ENCODE measurements around the gene SCNN1A. TPM values are rescaled to one million over a fixed set of nuclear protein-coding genes. Genes with fewer than 3 reads are reported as not detected.

The SCNN1A gene
- total RNA-seq, 1 experiment from 2014 or later = 118 TPM

DNA sequence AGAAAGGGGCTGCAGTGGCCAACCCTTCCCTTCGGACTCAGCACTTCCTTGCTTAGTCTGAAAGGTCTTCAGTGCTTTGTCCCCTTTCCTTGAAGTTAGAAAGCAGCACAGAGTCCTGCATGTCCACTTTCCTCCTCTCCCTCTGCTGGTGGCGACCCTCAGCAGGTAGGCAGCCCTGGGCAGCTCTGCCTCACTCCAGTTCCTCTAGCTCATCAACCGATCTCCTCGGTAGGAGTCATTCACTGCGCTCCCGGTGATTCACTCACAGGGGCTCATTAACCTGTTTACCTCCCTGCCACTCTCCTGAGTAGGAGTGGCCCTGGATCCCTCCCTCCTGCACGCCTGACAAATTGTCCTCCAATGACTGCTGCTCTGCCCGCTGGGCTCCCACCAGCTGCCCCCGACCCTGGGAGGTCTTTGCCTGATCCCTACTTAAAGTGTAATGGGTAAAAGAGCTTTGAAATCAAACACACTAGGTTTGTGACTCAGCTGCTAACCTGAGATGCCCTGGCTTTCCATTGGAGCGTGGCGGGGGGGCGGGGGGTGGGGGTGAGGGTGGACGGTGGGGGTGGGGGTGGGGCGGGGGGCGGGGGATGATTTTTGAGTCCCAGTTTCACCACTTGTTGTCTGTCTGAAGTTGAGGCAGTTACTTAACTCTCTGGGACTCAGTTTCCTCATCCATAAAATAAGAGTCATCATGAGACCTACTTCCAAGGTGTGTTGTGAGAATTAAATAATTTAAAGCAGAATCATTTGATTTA is 4.2 kb downstream of the SCNN1A start (continued):
- TF ChIP-seq, protein P1, sequence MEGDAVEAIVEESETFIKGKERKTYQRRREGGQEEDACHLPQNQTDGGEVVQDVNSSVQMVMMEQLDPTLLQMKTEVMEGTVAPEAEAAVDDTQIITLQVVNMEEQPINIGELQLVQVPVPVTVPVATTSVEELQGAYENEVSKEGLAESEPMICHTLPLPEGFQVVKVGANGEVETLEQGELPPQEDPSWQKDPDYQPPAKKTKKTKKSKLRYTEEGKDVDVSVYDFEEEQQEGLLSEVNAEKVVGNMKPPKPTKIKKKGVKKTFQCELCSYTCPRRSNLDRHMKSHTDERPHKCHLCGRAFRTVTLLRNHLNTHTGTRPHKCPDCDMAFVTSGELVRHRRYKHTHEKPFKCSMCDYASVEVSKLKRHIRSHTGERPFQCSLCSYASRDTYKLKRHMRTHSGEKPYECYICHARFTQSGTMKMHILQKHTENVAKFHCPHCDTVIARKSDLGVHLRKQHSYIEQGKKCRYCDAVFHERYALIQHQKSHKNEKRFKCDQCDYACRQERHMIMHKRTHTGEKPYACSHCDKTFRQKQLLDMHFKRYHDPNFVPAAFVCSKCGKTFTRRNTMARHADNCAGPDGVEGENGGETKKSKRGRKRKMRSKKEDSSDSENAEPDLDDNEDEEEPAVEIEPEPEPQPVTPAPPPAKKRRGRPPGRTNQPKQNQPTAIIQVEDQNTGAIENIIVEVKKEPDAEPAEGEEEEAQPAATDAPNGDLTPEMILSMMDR (IDR thresholded peaks at IDR 0.05 in 2 of 3, conservative IDR thresholded peaks at IDR 0.05 in 1 of 3; ENCODE audit: borderline replicate concordance in 1 of 3, insufficient read depth in 1 of 3, low read depth in 2 of 3, low read length in 2 of 3) = 0 out of 6 replicates have a peak, but pooled peaks of 1 of the 3 experiments have one; percentile 9
- TF ChIP-seq, protein P2, sequence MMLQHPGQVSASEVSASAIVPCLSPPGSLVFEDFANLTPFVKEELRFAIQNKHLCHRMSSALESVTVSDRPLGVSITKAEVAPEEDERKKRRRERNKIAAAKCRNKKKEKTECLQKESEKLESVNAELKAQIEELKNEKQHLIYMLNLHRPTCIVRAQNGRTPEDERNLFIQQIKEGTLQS (IDR thresholded peaks at IDR 0.05) = no peak

DNA sequence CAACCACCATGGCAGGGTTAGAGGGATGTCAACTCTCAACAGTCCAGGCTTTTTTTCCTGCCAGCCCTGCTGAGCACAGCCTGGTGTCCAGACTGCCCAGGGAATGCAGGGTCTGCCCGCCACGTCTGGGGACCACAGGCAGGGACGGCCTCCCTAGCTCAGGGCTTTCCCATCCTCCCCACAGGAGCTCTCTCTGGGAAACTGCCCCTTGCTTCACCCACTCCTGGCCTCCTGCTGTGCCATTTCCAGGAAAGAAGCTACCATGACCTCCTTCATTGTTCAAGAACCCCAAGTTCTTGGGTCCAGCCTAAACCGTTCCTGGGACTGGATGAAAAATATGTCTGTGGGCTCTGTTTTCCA is 4.8 kb downstream of the SCNN1A start:
- H3K4me1 ChIP-seq (ENCODE audit: control insufficient read depth in 1 of 2, insufficient read depth in 2 of 2, low read length in 2 of 2) = peaks cover 78 to 99% of the 10 kb centered on the region in 2 experiments
- no peak for TF ChIP-seq ELF1 (IDR thresholded peaks at IDR 0.05; ENCODE audit: borderline replicate concordance, low read depth)
- no peak for TF ChIP-seq ZFX (IDR thresholded peaks at IDR 0.05)
- TF ChIP-seq YY1 (IDR thresholded peaks at IDR 0.05; ENCODE audit: extremely low read depth, insufficient replicate concordance, low read depth, low read length) = no peak
- TF ChIP-seq ZNF274 (IDR thresholded peaks at IDR 0.05; ENCODE audit: low read depth, low read length) = no peak
- TF ChIP-seq JUND (IDR thresholded peaks at IDR 0.05) = no peak
- TF ChIP-seq EGR1 (IDR thresholded peaks at IDR 0.05; ENCODE audit: low read depth) = no peak
- TF ChIP-seq EZH2phosphoT487 (IDR thresholded peaks at IDR 0.05; ENCODE audit: borderline replicate concordance) = no peak
- TF ChIP-seq SIN3A (IDR thresholded peaks at IDR 0.05; ENCODE audit: low read depth) = no peak
- TF ChIP-seq, protein P3, sequence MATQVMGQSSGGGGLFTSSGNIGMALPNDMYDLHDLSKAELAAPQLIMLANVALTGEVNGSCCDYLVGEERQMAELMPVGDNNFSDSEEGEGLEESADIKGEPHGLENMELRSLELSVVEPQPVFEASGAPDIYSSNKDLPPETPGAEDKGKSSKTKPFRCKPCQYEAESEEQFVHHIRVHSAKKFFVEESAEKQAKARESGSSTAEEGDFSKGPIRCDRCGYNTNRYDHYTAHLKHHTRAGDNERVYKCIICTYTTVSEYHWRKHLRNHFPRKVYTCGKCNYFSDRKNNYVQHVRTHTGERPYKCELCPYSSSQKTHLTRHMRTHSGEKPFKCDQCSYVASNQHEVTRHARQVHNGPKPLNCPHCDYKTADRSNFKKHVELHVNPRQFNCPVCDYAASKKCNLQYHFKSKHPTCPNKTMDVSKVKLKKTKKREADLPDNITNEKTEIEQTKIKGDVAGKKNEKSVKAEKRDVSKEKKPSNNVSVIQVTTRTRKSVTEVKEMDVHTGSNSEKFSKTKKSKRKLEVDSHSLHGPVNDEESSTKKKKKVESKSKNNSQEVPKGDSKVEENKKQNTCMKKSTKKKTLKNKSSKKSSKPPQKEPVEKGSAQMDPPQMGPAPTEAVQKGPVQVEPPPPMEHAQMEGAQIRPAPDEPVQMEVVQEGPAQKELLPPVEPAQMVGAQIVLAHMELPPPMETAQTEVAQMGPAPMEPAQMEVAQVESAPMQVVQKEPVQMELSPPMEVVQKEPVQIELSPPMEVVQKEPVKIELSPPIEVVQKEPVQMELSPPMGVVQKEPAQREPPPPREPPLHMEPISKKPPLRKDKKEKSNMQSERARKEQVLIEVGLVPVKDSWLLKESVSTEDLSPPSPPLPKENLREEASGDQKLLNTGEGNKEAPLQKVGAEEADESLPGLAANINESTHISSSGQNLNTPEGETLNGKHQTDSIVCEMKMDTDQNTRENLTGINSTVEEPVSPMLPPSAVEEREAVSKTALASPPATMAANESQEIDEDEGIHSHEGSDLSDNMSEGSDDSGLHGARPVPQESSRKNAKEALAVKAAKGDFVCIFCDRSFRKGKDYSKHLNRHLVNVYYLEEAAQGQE (IDR thresholded peaks at IDR 0.05; ENCODE audit: low read depth) = no peak
- TF ChIP-seq POLR2AphosphoS5 (IDR thresholded peaks at IDR 0.05; ENCODE audit: low read depth, low read length) = no peak; the same call in 1 of the 2 replicates
- TF ChIP-seq EZH2 (IDR thresholded peaks at IDR 0.05) = no peak
- TF ChIP-seq, protein P4, sequence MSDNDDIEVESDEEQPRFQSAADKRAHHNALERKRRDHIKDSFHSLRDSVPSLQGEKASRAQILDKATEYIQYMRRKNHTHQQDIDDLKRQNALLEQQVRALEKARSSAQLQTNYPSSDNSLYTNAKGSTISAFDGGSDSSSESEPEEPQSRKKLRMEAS (IDR thresholded peaks at IDR 0.05) = no peak
- CTCF ChIA-PET = interaction anchor here (1.3 kb wide), 1 partner anchor 15 kb away, joined by 3 read pairs; no protein-coding TSS in a partner anchor
- no peak overlapping the region for H2AFZ ChIP-seq (ENCODE audit: low read depth, low read length, poor library complexity, severe bottlenecking)
- H3K4me3 ChIP-seq (replicated peaks in 1 of 2; ENCODE audit: low read depth in 1 of 2, low read length in 2 of 2) = peak overlapping the region; percentile 20 to 49
- H4K20me1 ChIP-seq (ENCODE audit: insufficient read depth) = no peaks in the 10 kb centered on the region
- TSS peak; percentile 35 for BruUV-seq (replicated peaks)
- no peaks in the 10 kb centered on the region for H3K27me3 ChIP-seq (ENCODE audit: insufficient read depth, low read length)
- no peaks in the 10 kb centered on the region for H3K9me3 ChIP-seq (ENCODE audit: control insufficient read depth in 1 of 2, insufficient read depth in 1 of 2, low read depth in 1 of 2, low read length in 2 of 2)
- ATAC-seq = no peak
- H3K36me3 ChIP-seq (ENCODE audit: control insufficient read depth in 1 of 2, insufficient read depth in 2 of 2, low read length in 2 of 2) = peaks cover 0 to 15% of the 10 kb centered on the region in 2 experiments; a peak in 1 of 4 replicates
- H3K9me2 ChIP-seq (ENCODE audit: insufficient read depth) = no peaks in the 10 kb centered on the region
- RAD21 ChIA-PET (ENCODE audit: low non-redundant PET in 1 of 2, low total read pairs in 2 of 2, uncharacterized antibody in 2 of 2, unreplicated experiment in 2 of 2) = interaction anchor here (0.8 to 1.0 kb wide), 2 partner anchors 29 to 95 kb away, joined by 3 to 5 read pairs; partner anchors contain the start of gene TNFRSF1A (in 1 of the 2)
- POLR2A ChIA-PET = interaction anchor here (1.0 to 3.8 kb wide), 9 partner anchors 11 to 164 kb away, joined by 3 to 29 read pairs (median 6); partner anchors contain the start of genes GAPDH, LTBR, TNFRSF1A and VAMP1
- no peak for DNase-seq (ENCODE audit: low read depth, low spot score)
- peaks cover 74% of the 10 kb centered on the region for H3K79me2 ChIP-seq (ENCODE audit: insufficient read depth, low read length)
- peak overlapping the region; percentile 100 for H3K27ac ChIP-seq (ENCODE audit: low read depth, low read length)
- intact Hi-C loops (cut with micrococcal nuclease) = no loop called here
- H3K9ac ChIP-seq (ENCODE audit: low read length) = peak overlapping the region; percentile 70
- H3K4me2 ChIP-seq (ENCODE audit: low read length) = peak overlapping the region; percentile 72
